H1 (cell line): ENCODE data around the gene AGR2. TPM values are rescaled to one million over a fixed set of nuclear protein-coding genes. Genes with fewer than 3 reads are reported as not detected.

Experiments
- CBX5 ChIP-seq: fragments of 300-800, 300-1000 bp; sonication (generic); IDR thresholded peaks from 2 replicates; pipeline ENCODE4 v1.7.1; 2016; ENCODE audit warnings: antibody characterized with exemption, low read length, low read depth
- TCF12 ChIP-seq: IDR thresholded peaks from 2 replicates; pipeline ENCODE4 v1.6.1; 2011; ENCODE audit warnings: low read depth, mild to moderate bottlenecking, low read length
- polyA plus RNA-seq, 7 experiments: library from polyadenylated mRNA; depleted of rRNA in 3 of 7; stranded (reverse) in 5 of 7; unstranded in 2 of 7; fragments of >200 nt in 5 of 7; fragments of 200-250 nt in 2 of 7; gene quantifications; 1 replicate in 5 of 7; 2 replicates in 1 of 7; 4 replicates in 1 of 7; pipeline versions ENCODE4 v1.2.1 to v1.2.3, GENCODE V29; 2011 to 2013; ENCODE audit warnings: missing spikeins in 2 of 7, mixed read lengths in 2 of 7
- total RNA-seq: library from RNA; stranded (reverse); fragmentation: NEBNext Ultra II Directional; extraction: Animal tissue kit (Norgen Biotek cat#: 25700); gene quantifications from 2 replicates; pipeline ENCODE4 v1.2.1, GENCODE V29; 2021
- TF ChIP-seq, protein P1 (sequence below): IDR thresholded peaks from 2 replicates; pipeline ENCODE4 v1.6.1; 2011; ENCODE audit warnings: low read depth, mild to moderate bottlenecking, low read length; ENCODE audit not compliant: insufficient read depth

AGR2 gene
- total and polyA plus RNA-seq, 2 of the 8 experiments (the other 6 are each of a cell fraction or from before 2014, with no cell fraction given): not detected

- TF ChIP-seq, protein P1, sequence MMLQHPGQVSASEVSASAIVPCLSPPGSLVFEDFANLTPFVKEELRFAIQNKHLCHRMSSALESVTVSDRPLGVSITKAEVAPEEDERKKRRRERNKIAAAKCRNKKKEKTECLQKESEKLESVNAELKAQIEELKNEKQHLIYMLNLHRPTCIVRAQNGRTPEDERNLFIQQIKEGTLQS: no peak
- no peak for TF ChIP-seq TCF12
- TF ChIP-seq CBX5: no peak
Observed at GRCh38 chr7:16754856-16755317, 49.9 kb downstream of the AGR2 start (continued).
